ENCODE measurements around the gene DBH. TPM values are rescaled to one million over a fixed set of nuclear protein-coding genes. Genes with fewer than 3 reads are reported as not detected.

DBH gene
- total RNA-seq, 1 donor from 2014 or later, result not detected

DNA sequence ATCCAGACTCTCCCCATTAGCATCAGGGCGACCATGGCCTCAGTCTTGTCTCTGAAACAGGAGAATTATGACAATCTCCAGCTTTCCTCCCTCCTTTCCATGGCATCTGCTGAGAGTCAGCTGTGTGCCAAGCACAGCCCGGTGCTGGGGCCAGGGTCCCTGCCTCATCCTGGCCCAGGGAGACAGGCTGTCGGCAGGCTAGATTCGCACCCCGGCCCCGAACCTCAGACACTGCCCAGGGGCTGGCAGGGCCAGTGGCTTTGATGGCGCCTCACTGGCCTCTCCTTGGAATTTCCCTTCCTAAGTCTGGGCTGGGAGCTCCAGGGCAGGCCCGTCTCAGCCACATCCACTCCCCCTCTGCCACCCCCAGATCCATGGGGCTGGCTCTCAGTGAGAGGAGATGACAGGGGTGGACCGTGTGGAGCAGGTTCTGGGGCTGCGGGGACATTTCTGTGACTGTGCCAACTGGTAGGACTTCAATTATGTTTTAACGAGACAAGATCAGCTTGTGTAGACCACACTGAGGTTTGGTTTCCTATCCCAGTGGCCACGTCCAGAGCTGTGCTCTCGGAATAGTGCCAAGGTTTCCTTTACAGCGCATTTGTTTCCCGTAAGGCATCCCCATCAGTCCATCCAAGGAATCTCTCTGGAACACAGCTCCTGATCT, 42.4 kb upstream of the DBH start:
- no peak overlapping the region for H3K4me3 Mint-ChIP-seq (ENCODE audit: unreplicated experiment)
- H3K27ac Mint-ChIP-seq (ENCODE audit: unreplicated experiment), result no peak overlapping the region

DNA sequence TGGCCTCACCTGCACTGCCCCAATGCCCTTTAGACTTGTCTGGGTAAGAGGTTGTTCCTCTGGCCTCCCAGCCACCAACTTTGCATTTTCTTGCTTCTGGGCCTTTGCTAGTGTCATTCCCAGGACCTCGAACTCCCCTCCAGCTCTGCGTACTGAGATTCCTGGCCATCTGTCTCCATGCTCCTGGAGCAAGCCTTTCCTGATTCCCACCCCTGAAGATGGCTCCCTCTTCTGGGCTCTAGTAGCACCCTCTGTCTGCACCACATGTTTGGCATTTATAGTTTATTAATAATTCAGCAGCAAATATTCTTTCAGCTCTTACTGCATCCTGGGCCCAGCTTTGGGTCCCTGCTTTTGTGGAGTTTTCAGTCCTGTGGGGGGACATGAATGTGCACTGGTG, 41.9 kb upstream of the DBH start:
- H3K4me3 Mint-ChIP-seq (ENCODE audit: unreplicated experiment), result no peak overlapping the region
- no peak for DNase-seq (ENCODE audit: extremely low spot score, unreplicated experiment)
- TF ChIP-seq, protein P1, sequence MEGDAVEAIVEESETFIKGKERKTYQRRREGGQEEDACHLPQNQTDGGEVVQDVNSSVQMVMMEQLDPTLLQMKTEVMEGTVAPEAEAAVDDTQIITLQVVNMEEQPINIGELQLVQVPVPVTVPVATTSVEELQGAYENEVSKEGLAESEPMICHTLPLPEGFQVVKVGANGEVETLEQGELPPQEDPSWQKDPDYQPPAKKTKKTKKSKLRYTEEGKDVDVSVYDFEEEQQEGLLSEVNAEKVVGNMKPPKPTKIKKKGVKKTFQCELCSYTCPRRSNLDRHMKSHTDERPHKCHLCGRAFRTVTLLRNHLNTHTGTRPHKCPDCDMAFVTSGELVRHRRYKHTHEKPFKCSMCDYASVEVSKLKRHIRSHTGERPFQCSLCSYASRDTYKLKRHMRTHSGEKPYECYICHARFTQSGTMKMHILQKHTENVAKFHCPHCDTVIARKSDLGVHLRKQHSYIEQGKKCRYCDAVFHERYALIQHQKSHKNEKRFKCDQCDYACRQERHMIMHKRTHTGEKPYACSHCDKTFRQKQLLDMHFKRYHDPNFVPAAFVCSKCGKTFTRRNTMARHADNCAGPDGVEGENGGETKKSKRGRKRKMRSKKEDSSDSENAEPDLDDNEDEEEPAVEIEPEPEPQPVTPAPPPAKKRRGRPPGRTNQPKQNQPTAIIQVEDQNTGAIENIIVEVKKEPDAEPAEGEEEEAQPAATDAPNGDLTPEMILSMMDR (IDR thresholded peaks at IDR 0.05), result no peak
- no peaks in the 10 kb centered on the region for H3K36me3 Mint-ChIP-seq (ENCODE audit: unreplicated experiment)
- no peaks in the 10 kb centered on the region for H3K4me1 Mint-ChIP-seq (ENCODE audit: unreplicated experiment)
- H3K27ac Mint-ChIP-seq (ENCODE audit: unreplicated experiment), result no peak overlapping the region
- peaks cover 6% of the 10 kb centered on the region for H3K27me3 Mint-ChIP-seq (ENCODE audit: unreplicated experiment)
- peaks cover 9% of the 10 kb centered on the region for H3K9me3 Mint-ChIP-seq (ENCODE audit: unreplicated experiment)

More for the DNA sequence above, 42.4 kb upstream of the DBH start:
- TF ChIP-seq, protein P1 (IDR thresholded peaks at IDR 0.05), result no peak
- Mint-ChIP-seq H3K36me3 (ENCODE audit: unreplicated experiment) (no peaks in the 10 kb centered on the region), H3K4me1 (ENCODE audit: unreplicated experiment) (no peaks in the 10 kb centered on the region), H3K27me3 (ENCODE audit: unreplicated experiment) (peaks cover 6% of the 10 kb centered on the region), H3K9me3 (ENCODE audit: unreplicated experiment) (peaks cover 9% of the 10 kb centered on the region)
- no peak for DNase-seq (ENCODE audit: extremely low spot score, unreplicated experiment)

- TF ChIP-seq, protein P1 (IDR thresholded peaks at IDR 0.05), result no peak
- Mint-ChIP-seq H3K4me3 (ENCODE audit: unreplicated experiment) (no peak overlapping the region), H3K27ac (ENCODE audit: unreplicated experiment) (no peak overlapping the region), H3K27me3 (ENCODE audit: unreplicated experiment) (peaks cover 6% of the 10 kb centered on the region), H3K4me1 (ENCODE audit: unreplicated experiment) (no peaks in the 10 kb centered on the region), H3K9me3 (ENCODE audit: unreplicated experiment) (peaks cover 9% of the 10 kb centered on the region), H3K36me3 (ENCODE audit: unreplicated experiment) (no peaks in the 10 kb centered on the region)
- DNase-seq (ENCODE audit: extremely low spot score, unreplicated experiment), result no peak
These were observed 40.3 kb upstream of the DBH start for GRCh38 chr9:133595910-133596309.

- no peak for DNase-seq (ENCODE audit: extremely low spot score, unreplicated experiment)
- no peak overlapping the region for H3K4me3 Mint-ChIP-seq (ENCODE audit: unreplicated experiment)
- no peaks in the 10 kb centered on the region for H3K4me1 Mint-ChIP-seq (ENCODE audit: unreplicated experiment)
These were observed 38.7 kb upstream of the DBH start for GRCh38 chr9:133597316-133597957.

DNA sequence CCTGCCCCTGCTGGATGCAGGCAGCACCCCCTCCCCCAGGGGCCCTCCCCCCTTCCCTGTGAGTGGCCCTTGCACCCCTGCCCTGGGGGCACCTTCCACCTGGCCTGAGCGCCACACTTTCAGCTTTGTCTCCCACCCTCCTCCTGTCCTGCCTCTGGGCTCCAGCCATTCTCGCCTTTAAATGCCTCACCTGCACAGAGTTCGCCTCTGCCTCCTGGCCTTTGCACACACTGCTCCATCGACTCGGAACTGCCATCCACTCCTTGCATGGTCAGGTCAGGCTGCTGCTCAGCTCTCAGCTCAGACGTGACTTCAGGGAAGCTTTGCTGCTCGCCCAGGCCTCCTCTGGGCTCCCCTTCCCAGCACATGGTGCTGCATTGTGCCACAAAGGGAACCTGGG, 37.2 kb upstream of the DBH start:
- no peak for DNase-seq (ENCODE audit: extremely low spot score, unreplicated experiment)
- Mint-ChIP-seq H3K36me3 (ENCODE audit: unreplicated experiment) (no peaks in the 10 kb centered on the region), H3K27ac (ENCODE audit: unreplicated experiment) (no peak overlapping the region), H3K4me1 (ENCODE audit: unreplicated experiment) (no peaks in the 10 kb centered on the region), H3K9me3 (ENCODE audit: unreplicated experiment) (peaks cover 9% of the 10 kb centered on the region), H3K4me3 (ENCODE audit: unreplicated experiment) (no peak overlapping the region), H3K27me3 (ENCODE audit: unreplicated experiment) (peaks cover 4% of the 10 kb centered on the region)
- TF ChIP-seq, protein P1 (IDR thresholded peaks at IDR 0.05), result no peak

More at GRCh38 chr9:133597316-133597957, 38.7 kb upstream of the DBH start:
- Mint-ChIP-seq H3K27ac (ENCODE audit: unreplicated experiment) (no peak overlapping the region), H3K9me3 (ENCODE audit: unreplicated experiment) (peaks cover 9% of the 10 kb centered on the region), H3K36me3 (ENCODE audit: unreplicated experiment) (no peaks in the 10 kb centered on the region), H3K27me3 (ENCODE audit: unreplicated experiment) (peaks cover 10% of the 10 kb centered on the region)
- TF ChIP-seq, protein P1 (IDR thresholded peaks at IDR 0.05), result no peak
